Panc1 (cell line): ENCODE data around the gene SAT2. TPM values are rescaled to one million over a fixed set of nuclear protein-coding genes. Genes with fewer than 3 reads are reported as not detected.
A peak's percentile ranks its signal among the peaks of the same experiment; 100 is the strongest.

Experiments
- ATAC-seq: fragments of 200-7000 bp; cut with Tn5 transposase; 2 replicates; pipeline ENCODE4 v1.9.1; 2020; ENCODE audit warnings: mild to moderate bottlenecking, moderate library complexity
- BruUV-seq: library from RNA; stranded (reverse); fragments of 400-500 nt; replicated peaks from 2 replicates; lab custom pipeline; 2021; lab: Mats Ljungman, UMichigan
- CTCF ChIA-PET: fragments of 300-600 bp; sonication (Branson Sonifier 250); formaldehyde crosslinking; loops from one replicate; lab custom pipeline; 2022; ENCODE audit warnings: antibody characterized with exemption; lab: Charles Lee
- POLR2A ChIA-PET: fragments of 300-600 bp; sonication (Branson Sonifier 250); formaldehyde crosslinking; loops from one replicate; lab custom pipeline; 2022; ENCODE audit warnings: antibody characterized with exemption; lab: Charles Lee
- DNase-seq: peaks from one replicate; pipeline ENCODE4 v3.0.0-alpha.2; 2010; ENCODE audit warnings: low read depth, low spot score
- H3K27ac ChIP-seq: 2 replicates; pipeline ENCODE4 v1.5.1; 2011; ENCODE audit warnings: mild to moderate bottlenecking, low read length, inconsistent platforms
- H3K27me3 ChIP-seq: fragments of 200-500 bp; sonication (Bioruptor generic); 2 replicates; pipeline ENCODE4 v1.6.0; 2014; ENCODE audit warnings: low read length, inconsistent platforms; ENCODE audit not compliant: control insufficient read depth, insufficient read depth
- H3K36me3 ChIP-seq: fragments of 200-500 bp; sonication (Bioruptor generic); 2 replicates; pipeline ENCODE4 v1.5.1; 2014; ENCODE audit warnings: inconsistent platforms, mild to moderate bottlenecking, low read length, moderate library complexity; ENCODE audit not compliant: control insufficient read depth, insufficient read depth
- H3K4me1 ChIP-seq: 2 replicates; pipeline ENCODE4 v1.5.1; 2011; ENCODE audit warnings: inconsistent platforms, mild to moderate bottlenecking, low read length, moderate library complexity; ENCODE audit not compliant: control insufficient read depth, insufficient read depth
- H3K4me3 ChIP-seq, 2 experiments: 2 replicates each; pipeline ENCODE4 v1.5.1; 2011 to 2012; ENCODE audit warnings: low read depth in 2 of 2, low read length in 2 of 2, mild to moderate bottlenecking in 2 of 2, inconsistent platforms in 1 of 2, moderate library complexity in 1 of 2
- H3K9me3 ChIP-seq: fragments of 200-500 bp; sonication (Bioruptor generic); 2 replicates; pipeline ENCODE4 v1.5.1; 2014; ENCODE audit warnings: low read depth, mild to moderate bottlenecking, inconsistent platforms, low read length, moderate library complexity; ENCODE audit not compliant: control insufficient read depth, insufficient read depth
- POLR2AphosphoS5 ChIP-seq: IDR thresholded peaks from 2 replicates; pipeline ENCODE4 v1.6.1; 2012; ENCODE audit warnings: mild to moderate bottlenecking, low read depth, low read length, moderate library complexity
- TCF7L2 ChIP-seq: IDR thresholded peaks from 2 replicates; pipeline ENCODE4 v1.6.1; 2011; ENCODE audit warnings: mild to moderate bottlenecking, low read depth, low read length, inconsistent platforms
- in situ Hi-C: cut with HindIII; loops from 2 replicates; pipeline ENCODE4 v1.10.0; 2016; ENCODE audit warnings: low sequenced_read_pairs, low pct_unique_long_range_greater_than_20kb
- intact Hi-C: fragments of 100-400 bp; cut with micrococcal nuclease; formaldehyde crosslinking; loops from one replicate; pipeline ENCODE4 v1.10.0; 2022; ENCODE audit not compliant: unreplicated experiment
- total RNA-seq: library from RNA; stranded (reverse); gene quantifications from one replicate; pipeline ENCODE4 v1.2.1, GENCODE V29; 2021; ENCODE audit not compliant: unreplicated experiment
- TF ChIP-seq, protein P1 (sequence below), 2 experiments: IDR thresholded peaks; 2 replicates each; pipeline ENCODE4 v1.6.1; 2011 to 2012; ENCODE audit warnings: low read depth in 2 of 2, control low read depth in 1 of 2, low read length in 1 of 2, mild to moderate bottlenecking in 1 of 2, moderate library complexity in 1 of 2; ENCODE audit not compliant: insufficient read depth in 1 of 2
- TF ChIP-seq, protein P2 (sequence below): fragments of 450-650 bp; IDR thresholded peaks from 2 replicates; pipeline ENCODE4 v1.5.1; 2017; ENCODE audit warnings: mild to moderate bottlenecking

The SAT2 gene
- total RNA-seq, 1 experiment from 2014 or later = 74.8 TPM

DNA sequence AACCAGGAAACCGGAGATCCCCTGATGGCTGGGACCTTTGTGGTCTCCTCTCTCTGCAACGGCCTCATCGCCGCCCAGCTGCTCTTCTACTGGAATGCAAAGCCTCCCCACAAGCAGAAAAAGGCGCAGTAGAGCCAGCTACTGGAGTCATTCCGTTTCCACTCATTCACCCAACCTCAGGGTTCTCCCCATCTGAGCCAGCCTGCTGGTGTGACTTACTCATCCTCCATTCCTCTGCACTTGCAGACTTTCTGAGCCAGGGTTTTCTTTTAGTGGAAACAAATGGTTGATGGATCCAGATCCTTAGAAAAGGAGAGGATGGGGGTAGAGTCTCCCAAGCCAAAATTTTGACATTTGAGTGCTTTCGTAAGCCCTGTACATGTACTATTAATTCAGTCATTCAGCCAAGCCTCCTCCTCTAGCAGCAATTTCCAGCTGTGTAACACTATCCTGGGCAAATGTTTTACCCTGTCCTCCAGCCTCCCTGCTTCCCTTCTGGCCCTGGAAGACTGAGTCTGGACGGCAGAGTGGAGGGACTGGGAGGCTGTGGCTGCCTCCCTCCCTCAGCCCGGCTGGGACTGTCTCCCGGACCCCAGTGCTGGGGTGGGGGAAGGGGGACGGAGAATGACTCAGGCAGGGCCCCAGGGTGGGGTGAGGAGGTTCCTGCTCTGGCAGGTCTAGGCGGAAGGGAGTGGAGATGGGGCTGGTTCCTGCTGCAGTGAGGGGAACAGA is 40.0 kb downstream of the SAT2 start:
- peaks cover 5% of the 10 kb centered on the region for H3K36me3 ChIP-seq
- H3K27me3 ChIP-seq = no peaks in the 10 kb centered on the region
- H3K9me3 ChIP-seq = no peaks in the 10 kb centered on the region
- ChIA-PET CTCF (interaction anchor here (1.2 kb wide), 1 partner anchor 100 kb away, joined by 7 read pairs; the partner anchor contains the start of genes TP53 and WRAP53), POLR2A (no interaction called here)
- intact Hi-C loops = loop anchor here (2.0 kb wide), 1 partner anchor 99 kb away; the partner anchor contains the start of gene TP53
- ATAC-seq = no peak
- in situ Hi-C loops = no loop called here
- TSS peak; percentile 38 for BruUV-seq
- no peak overlapping the region for H3K4me3 ChIP-seq
- no peak for DNase-seq
- H3K27ac ChIP-seq = 0 out of 2 replicates have a peak overlapping the region, but pooled peaks have one; percentile 2
- TF ChIP-seq, protein P1, sequence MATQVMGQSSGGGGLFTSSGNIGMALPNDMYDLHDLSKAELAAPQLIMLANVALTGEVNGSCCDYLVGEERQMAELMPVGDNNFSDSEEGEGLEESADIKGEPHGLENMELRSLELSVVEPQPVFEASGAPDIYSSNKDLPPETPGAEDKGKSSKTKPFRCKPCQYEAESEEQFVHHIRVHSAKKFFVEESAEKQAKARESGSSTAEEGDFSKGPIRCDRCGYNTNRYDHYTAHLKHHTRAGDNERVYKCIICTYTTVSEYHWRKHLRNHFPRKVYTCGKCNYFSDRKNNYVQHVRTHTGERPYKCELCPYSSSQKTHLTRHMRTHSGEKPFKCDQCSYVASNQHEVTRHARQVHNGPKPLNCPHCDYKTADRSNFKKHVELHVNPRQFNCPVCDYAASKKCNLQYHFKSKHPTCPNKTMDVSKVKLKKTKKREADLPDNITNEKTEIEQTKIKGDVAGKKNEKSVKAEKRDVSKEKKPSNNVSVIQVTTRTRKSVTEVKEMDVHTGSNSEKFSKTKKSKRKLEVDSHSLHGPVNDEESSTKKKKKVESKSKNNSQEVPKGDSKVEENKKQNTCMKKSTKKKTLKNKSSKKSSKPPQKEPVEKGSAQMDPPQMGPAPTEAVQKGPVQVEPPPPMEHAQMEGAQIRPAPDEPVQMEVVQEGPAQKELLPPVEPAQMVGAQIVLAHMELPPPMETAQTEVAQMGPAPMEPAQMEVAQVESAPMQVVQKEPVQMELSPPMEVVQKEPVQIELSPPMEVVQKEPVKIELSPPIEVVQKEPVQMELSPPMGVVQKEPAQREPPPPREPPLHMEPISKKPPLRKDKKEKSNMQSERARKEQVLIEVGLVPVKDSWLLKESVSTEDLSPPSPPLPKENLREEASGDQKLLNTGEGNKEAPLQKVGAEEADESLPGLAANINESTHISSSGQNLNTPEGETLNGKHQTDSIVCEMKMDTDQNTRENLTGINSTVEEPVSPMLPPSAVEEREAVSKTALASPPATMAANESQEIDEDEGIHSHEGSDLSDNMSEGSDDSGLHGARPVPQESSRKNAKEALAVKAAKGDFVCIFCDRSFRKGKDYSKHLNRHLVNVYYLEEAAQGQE (IDR thresholded peaks at IDR 0.05; ENCODE audit: insufficient read depth in 1 of 2, low read depth in 2 of 2, low read length in 1 of 2) = no peak
- no peak for TF ChIP-seq POLR2AphosphoS5
- peaks cover 22% of the 10 kb centered on the region for H3K4me1 ChIP-seq

DNA sequence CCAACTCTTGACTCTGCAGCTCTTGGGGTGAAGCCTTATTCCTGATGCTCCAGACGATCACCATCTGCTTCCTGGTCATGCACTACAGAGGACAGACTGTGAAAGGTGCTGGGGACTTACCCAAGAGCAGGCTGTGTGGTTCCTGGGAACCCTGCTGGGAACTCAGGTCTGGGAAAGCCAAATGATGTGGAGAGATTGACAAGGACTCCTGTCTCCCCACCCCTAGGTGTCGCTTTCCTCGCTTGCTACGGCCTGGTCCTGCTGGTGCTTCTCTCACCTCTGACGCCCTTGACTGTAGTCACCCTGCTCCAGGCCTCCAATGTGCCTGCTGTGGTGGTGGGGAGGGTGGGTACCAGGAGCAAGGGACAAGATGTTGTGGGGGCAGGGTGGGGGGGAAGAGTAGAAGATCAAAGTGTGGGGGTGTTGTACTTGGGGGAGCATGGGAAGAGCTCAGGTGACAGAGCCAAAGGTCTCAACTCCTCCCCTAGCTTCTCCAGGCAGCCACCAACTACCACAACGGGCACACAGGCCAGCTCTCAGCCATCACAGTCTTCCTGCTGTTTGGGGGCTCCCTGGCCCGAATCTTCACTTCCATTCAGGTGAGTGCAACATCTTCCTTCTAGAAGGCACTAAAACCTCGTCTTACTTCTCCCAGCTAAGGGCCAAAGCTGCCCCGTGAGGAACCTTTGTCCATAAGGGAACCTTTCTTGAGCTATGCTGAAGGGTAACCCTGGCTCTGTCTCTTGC is 40.8 kb downstream of the SAT2 start:
- TF ChIP-seq, protein P2, sequence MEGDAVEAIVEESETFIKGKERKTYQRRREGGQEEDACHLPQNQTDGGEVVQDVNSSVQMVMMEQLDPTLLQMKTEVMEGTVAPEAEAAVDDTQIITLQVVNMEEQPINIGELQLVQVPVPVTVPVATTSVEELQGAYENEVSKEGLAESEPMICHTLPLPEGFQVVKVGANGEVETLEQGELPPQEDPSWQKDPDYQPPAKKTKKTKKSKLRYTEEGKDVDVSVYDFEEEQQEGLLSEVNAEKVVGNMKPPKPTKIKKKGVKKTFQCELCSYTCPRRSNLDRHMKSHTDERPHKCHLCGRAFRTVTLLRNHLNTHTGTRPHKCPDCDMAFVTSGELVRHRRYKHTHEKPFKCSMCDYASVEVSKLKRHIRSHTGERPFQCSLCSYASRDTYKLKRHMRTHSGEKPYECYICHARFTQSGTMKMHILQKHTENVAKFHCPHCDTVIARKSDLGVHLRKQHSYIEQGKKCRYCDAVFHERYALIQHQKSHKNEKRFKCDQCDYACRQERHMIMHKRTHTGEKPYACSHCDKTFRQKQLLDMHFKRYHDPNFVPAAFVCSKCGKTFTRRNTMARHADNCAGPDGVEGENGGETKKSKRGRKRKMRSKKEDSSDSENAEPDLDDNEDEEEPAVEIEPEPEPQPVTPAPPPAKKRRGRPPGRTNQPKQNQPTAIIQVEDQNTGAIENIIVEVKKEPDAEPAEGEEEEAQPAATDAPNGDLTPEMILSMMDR = peak; percentile 85
- no peak for TF ChIP-seq TCF7L2
- in situ Hi-C loops = no loop called here
- CTCF ChIA-PET = interaction anchor here (1.2 kb wide), 1 partner anchor 101 kb away, joined by 7 read pairs; the partner anchor contains the start of genes TP53 and WRAP53
- Histone ChIP-seq H3K27ac (0 out of 2 replicates have a peak overlapping the region, but pooled peaks have one; percentile 2), H3K4me1 (peaks cover 28% of the 10 kb centered on the region), H3K4me3 (no peak overlapping the region), H3K9me3 (no peaks in the 10 kb centered on the region), H3K36me3 (peaks cover 5% of the 10 kb centered on the region), H3K27me3 (no peaks in the 10 kb centered on the region)
- POLR2A ChIA-PET = no interaction called here
- DNase-seq (no peak), ATAC-seq (peak; percentile 43)
- intact Hi-C loops = loop anchor here (2.0 kb wide), 1 partner anchor 100 kb away; the partner anchor contains the start of gene TP53
- BruUV-seq = no TSS peak
